Testis (tissue), 3 donors: Measurements from ENCODE around the gene NECAP2. TPM values are rescaled to one million over a fixed set of nuclear protein-coding genes. Genes with fewer than 3 reads are reported as not detected.

Experiments used
- DNase-seq: peaks from one replicate; pipeline ENCODE4 v3.0.0-alpha.2; 2019
- H3K27ac ChIP-seq, 2 donors: fragments of 200-600 bp; sonication (generic); one replicate each; pipeline ENCODE4 v1.5.1; 2019
- H3K27me3 ChIP-seq: fragments of 200-600 bp; sonication (generic); one replicate; pipeline ENCODE4 v1.5.1; 2019
- H3K36me3 ChIP-seq: fragments of 200-600 bp; sonication (generic); one replicate; pipeline ENCODE4 v1.5.1; 2017; ENCODE audit warnings: low read depth; ENCODE audit errors: missing control alignments
- H3K4me1 ChIP-seq: fragments of 200-600 bp; sonication (generic); one replicate; pipeline ENCODE4 v1.5.1; 2019
- H3K4me3 ChIP-seq, 2 donors: fragments of 200-600 bp; sonication (generic); one replicate each; pipeline ENCODE4 v1.5.1; 2017 to 2019
- H3K9me3 ChIP-seq: fragments of 200-600 bp; sonication (generic); one replicate; pipeline ENCODE4 v1.5.1; 2017
- POLR2A ChIP-seq: fragments of 450-650 bp; IDR thresholded peaks from one replicate; pipeline ENCODE4 v1.6.1; 2017; ENCODE audit warnings: antibody characterized with exemption, mild to moderate bottlenecking, moderate library complexity
- WGBS, 2 donors: methylation state at CpG; one replicate each; pipeline ENCODE4 v1.1.5; 2018; 5-methylcytosine and 5-hydroxymethylcytosine counted together
- intact Hi-C: fragments of 100-400 bp; cut with DNase I; formaldehyde crosslinking; loops from one replicate; pipeline ENCODE4 v1.15.1; 2023; ENCODE audit warnings: low total_unique reads
- polyA plus RNA-seq: library from polyadenylated mRNA; stranded (reverse); fragments of 350-450 nt; fragmentation: Illumina TruSeq; extraction: RNeasy Lipid Tissue Mini Kit (QIAGEN cat#74804); gene quantifications from one replicate; pipeline ENCODE4 v1.2.3, GENCODE V29; 2014; ENCODE audit warnings: low read depth, low replicate concordance; ENCODE audit not compliant: insufficient read depth
- total RNA-seq, 2 donors: library from RNA; depleted of rRNA; stranded (reverse); fragments of >200 nt; gene quantifications; one replicate each; pipeline ENCODE4 v1.2.3, GENCODE V29; 2016
- TF ChIP-seq, protein P1 (sequence below), 3 experiments: fragments of 450-650 bp in 2 of 3; fragments of 200-600 bp in 1 of 3; sonication (generic) in 1 of 3; IDR thresholded peaks; one replicate each; pipeline ENCODE4 v1.5.1; 2016 to 2019; ENCODE audit warnings: antibody characterized with exemption in 3 of 3, mild to moderate bottlenecking in 2 of 3, moderate library complexity in 1 of 3

Gene NECAP2
- total and polyA plus RNA-seq, 3 donors from 2014 or later = 88.2 to 113 (median 96.8) TPM

DNA sequence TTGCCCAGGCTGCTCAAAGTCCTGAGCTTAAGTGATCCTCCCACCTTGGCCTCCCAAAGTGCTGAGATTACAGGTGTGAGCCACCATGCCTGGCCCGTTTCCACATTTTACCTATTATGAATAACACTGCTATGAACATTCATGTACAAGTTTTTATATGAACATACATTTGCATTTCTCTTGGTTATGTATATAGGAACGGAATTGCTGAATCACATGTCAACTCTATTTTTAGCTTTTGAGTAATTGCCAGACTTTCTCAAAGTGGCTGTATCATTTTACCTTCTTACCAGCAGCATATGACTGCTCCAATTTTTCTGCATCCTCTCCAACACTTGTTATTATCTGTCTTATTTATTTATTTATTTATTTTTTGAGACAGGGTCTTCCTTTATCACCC, 6.0 kb upstream of the NECAP2 start:
- no peaks in the 10 kb centered on the region for H3K36me3 ChIP-seq
- WGBS, 2 donors = 61 to 64% methylated on average over 2 of the region's 2 CpGs
- no peak overlapping the region for H3K4me3 ChIP-seq
- H3K27me3 ChIP-seq = no peaks in the 10 kb centered on the region
- DNase-seq = no peak
- intact Hi-C loops = no loop called here
- no peaks in the 10 kb centered on the region for H3K9me3 ChIP-seq
- no peaks in the 10 kb centered on the region for H3K4me1 ChIP-seq
- no peak overlapping the region for H3K27ac ChIP-seq
- TF ChIP-seq POLR2A = no peak
- TF ChIP-seq, protein P1, sequence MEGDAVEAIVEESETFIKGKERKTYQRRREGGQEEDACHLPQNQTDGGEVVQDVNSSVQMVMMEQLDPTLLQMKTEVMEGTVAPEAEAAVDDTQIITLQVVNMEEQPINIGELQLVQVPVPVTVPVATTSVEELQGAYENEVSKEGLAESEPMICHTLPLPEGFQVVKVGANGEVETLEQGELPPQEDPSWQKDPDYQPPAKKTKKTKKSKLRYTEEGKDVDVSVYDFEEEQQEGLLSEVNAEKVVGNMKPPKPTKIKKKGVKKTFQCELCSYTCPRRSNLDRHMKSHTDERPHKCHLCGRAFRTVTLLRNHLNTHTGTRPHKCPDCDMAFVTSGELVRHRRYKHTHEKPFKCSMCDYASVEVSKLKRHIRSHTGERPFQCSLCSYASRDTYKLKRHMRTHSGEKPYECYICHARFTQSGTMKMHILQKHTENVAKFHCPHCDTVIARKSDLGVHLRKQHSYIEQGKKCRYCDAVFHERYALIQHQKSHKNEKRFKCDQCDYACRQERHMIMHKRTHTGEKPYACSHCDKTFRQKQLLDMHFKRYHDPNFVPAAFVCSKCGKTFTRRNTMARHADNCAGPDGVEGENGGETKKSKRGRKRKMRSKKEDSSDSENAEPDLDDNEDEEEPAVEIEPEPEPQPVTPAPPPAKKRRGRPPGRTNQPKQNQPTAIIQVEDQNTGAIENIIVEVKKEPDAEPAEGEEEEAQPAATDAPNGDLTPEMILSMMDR (IDR thresholded peaks at IDR 0.05) = no peak

DNA sequence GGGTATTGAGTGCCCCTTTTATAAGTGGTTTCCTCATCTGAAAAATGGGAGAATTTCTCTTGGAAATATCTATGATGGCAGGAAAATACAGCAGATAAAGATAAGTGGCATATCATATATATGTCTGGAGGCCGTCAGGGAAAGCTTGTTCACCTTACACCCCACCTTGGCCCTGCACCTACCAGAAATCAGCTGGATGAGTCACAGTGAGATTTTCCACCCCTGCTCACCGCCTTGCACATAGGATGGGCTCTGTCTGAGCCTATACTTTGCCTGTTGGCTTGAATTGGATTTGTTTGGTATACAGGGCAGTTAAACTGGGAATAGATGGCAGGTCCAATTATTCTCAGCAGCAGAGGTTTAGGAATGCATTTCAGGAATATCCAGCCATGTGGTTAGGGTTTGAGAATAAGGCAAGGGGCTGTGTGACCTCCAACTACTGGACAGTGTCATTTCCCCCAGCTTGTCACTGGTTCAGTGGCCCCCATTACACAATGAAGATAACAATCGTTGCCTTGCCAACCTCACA, 3.5 kb upstream of the NECAP2 start, which contains the start of gene SPATA21:
TSS of gene SPATA21 (minus strand) at position 479 of the 529 bp plus-strand sequence. CDS start 6,053 bp downstream, outside the sequence.
- no peak for DNase-seq
- Histone ChIP-seq H3K36me3 (no peaks in the 10 kb centered on the region), H3K27me3 (no peaks in the 10 kb centered on the region), H3K27ac (no peak within 1 kb of the TSS), H3K9me3 (no peaks in the 10 kb centered on the region), H3K4me1 (peaks cover 3% of the 10 kb centered on the region), H3K4me3 (no peak within 1 kb of the TSS)
- WGBS, 2 donors = 81 to 83% methylated on average over 3 of the region's 3 CpGs
- TF ChIP-seq, protein P1 (IDR thresholded peaks at IDR 0.05) = no peak
- no peak for TF ChIP-seq POLR2A
- intact Hi-C loops = no loop called here

DNA sequence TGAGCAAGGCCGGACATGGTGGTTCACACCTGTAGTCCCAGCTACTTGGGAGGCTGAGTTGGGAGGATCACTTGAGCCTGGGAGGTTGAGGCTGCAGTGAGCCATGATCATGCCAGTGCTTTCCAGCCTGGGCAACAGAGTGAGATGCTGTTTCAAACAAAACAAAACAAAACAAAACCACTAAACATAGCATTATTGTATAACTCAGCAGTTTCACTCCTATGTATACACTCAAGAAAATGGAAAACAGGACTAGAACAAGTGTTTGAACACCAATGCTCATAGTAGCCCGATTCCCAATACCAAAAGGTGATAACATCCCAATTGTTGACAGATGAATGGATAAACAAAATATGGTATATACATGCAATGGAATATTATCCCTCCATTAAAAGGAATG, 2.0 kb upstream of the NECAP2 start:
- Histone ChIP-seq H3K9me3 (no peaks in the 10 kb centered on the region), H3K27me3 (no peaks in the 10 kb centered on the region), H3K36me3 (no peaks in the 10 kb centered on the region), H3K4me3 (no peak overlapping the region), H3K27ac (no peak overlapping the region), H3K4me1 (peaks cover 14% of the 10 kb centered on the region)
- intact Hi-C loops = no loop called here
- WGBS, 2 donors = 86 to 94% methylated on average over 2 of the region's 2 CpGs
- no peak for DNase-seq
- TF ChIP-seq, protein P1 (IDR thresholded peaks at IDR 0.05) = no peak
- no peak for TF ChIP-seq POLR2A

DNA sequence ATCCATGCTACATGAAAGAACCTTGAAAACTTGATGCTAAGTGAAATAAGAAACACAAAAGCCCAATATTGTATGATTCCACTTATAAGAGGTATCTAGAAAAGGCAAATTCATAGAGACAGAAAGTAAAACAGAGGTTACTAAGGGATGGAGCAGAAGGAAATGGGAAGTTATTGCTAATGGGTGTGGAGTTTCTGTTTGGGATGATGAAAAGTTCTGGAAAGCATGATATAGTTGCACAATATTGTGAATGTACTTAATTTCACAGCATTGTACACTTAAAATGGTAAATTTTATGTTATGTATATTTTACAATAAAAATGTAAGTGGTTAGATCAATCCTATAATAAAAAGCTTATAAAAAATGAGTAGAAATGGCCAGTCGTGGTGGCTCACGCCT, 1.6 kb upstream of the NECAP2 start:
- Histone ChIP-seq H3K9me3 (no peaks in the 10 kb centered on the region), H3K4me1 (peaks cover 18% of the 10 kb centered on the region), H3K27ac (no peak overlapping the region), H3K27me3 (no peaks in the 10 kb centered on the region), H3K4me3 (no peak overlapping the region), H3K36me3 (no peaks in the 10 kb centered on the region)
- WGBS, 2 donors = 72 to 75% methylated on average over 2 of the region's 2 CpGs
- intact Hi-C loops = no loop called here
- TF ChIP-seq POLR2A = no peak
- TF ChIP-seq, protein P1 (IDR thresholded peaks at IDR 0.05) = no peak
- no peak for DNase-seq

DNA sequence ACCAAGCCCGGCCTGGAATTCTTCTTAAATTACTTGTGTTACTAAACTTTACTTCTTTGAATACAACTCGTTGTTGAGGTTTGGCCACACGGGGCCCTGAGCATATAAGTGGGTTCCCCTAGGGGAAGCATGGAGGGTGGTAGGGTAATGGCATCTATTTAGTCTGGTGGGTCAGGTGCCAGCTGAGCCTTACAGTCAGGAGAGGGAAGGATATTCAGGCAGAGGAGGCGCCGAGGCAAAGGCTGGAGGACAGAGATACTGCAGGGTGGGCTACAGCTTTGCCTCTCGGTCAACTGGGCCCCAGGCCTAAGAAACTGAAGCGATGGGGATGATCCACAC, 424 bp upstream of the NECAP2 start:
- Histone ChIP-seq H3K4me3 (peak overlapping the region; percentile 90 to 93), H3K27ac (peak overlapping the region; percentile 47 to 78), H3K9me3 (no peaks in the 10 kb centered on the region), H3K4me1 (peaks cover 25% of the 10 kb centered on the region), H3K36me3 (no peaks in the 10 kb centered on the region), H3K27me3 (no peaks in the 10 kb centered on the region)
- intact Hi-C loops = no loop called here
- TF ChIP-seq, protein P1 (IDR thresholded peaks at IDR 0.05) = no peak
- TF ChIP-seq POLR2A = no peak
- DNase-seq = no peak
- 30 to 40% methylated on average over 7 of the region's 7 CpGs for WGBS, 2 donors
